Fibroblast of upper back skin (primary cell): ENCODE data around the gene ADRA2A.

Experiments
- DNase-seq: peaks from one replicate; pipeline ENCODE4 v3.0.0-alpha.2; 2013

The ADRA2A gene

DNA sequence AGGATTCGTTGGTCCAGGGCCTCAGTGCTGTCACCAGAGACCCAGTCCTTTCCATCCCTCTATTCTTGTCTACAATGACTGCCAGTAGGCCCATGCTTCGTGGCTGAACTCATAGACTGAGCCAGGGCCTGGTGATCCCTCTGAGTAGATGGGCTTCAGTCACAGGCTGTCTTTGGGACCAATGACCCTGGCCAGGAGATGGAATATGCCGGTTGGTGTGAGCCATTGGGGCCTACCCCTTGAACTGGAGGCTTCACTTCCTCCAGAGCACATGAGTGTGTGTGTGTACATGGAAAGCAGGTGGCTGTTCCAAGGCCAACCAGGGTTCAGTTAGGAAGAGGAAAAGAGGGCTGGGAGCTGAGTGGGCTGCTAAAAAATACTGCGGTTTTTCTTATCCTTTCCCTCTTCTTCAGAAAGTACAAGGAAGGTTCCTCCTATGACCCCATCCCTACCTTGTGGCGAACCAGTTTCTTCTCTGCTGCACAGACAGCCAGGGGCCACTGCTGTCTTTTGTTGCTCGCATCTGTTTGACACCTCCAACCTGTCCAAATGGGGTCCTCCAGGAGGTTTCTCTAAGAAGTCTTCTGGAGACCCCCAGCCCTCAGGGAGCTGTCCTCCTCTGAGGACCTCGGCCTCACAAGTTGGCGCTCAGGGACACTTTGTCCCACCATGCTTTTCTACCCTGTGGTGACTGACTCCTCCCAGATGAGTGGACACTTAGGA, 36.6 kb downstream of the ADRA2A start:
- no peak for DNase-seq

DNA sequence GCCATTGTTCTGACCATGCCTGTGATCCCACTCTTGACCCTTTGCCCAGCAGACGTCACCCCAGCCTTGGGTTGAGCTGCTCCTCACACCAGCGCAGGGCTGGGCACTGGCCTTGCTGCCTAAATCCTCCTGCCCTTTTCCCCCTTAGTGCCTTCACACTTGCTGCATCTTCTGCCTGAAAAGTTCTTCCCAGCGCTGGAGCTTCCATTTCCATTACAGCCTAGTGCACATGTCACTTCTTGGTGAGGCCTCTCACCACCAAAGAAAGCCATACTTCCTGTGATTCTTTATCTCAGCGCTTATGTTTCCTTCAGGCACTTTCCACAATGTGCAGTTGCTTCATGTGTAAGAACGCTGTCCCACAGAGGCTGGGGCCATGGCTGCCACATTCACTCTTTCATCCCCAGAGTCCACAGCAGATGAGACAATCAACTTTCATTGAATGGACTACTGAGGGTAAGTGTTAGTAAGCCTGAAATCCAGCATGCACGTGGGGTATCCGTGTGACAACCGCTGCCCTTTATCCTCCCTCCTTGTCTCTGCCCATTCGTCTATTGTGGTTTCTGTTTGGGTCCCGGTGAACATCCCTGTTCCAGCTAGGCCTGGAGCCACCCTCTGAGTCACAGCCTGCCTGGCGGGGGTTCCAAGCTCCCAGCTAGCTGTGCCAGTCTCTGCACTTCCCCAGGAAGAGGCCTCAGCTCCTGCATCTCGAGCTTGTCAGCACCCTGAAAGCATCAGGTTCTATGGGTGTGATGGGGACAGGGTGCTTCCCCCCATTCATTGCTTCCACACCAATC, 37.3 kb downstream of the ADRA2A start:
- DNase-seq = no peak

DNA sequence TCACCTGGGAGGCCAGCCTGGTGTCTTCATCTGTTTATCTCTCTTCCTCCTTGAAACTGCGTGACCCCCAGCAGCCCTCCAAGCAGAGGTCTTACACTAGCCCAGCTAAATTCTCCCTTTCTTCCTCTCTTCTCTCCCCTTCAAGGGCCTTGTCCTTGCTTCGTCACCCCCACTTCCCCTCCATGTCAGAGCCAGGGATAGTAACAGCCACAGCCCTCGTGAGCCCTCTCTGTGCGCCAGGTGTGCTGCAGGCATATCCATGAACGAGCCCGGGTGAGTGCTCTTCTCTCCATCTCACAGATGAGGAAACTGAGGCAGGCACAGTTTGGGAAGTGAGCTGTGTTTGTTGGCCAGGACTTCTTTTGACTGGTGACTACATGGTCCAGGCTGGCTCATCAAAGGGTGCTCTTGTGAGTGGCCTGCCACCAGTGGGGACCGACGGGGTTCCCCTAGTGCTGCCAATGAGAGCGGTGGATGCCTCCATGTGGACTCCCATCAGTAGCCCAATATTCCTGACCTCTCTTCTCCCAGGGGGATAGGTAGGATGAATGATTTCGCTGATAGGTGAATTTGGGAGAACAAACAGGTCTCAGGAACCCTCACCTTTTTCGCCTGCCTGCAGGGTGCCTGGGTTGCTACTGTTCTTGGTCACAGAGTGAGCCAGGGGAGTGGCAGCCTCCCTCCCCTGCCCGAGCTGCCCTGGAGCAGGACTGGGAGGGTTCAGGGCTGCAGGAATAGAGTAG, 38.1 kb downstream of the ADRA2A start:
- no peak for DNase-seq

DNA sequence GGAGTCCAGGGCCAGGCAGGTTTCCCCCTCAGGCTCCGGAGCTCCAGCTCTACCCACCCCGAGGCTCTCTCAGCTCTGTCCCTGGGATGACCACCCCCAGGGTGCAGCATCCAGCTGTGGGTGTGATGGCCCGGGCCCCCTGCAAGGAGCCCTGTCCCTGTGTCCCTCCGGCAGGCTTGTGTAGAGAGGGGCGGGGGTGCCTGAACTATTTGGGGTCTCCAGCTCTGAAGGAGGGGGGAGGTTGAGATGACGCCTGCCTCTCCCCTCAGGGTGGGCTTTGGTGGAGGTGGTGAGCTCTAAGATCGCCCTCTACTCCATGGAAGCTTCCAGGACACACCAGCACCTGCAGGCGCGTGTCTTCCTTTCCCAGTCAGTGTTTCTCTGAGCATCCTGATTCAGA, 39.4 kb downstream of the ADRA2A start:
- no peak for DNase-seq

DNA sequence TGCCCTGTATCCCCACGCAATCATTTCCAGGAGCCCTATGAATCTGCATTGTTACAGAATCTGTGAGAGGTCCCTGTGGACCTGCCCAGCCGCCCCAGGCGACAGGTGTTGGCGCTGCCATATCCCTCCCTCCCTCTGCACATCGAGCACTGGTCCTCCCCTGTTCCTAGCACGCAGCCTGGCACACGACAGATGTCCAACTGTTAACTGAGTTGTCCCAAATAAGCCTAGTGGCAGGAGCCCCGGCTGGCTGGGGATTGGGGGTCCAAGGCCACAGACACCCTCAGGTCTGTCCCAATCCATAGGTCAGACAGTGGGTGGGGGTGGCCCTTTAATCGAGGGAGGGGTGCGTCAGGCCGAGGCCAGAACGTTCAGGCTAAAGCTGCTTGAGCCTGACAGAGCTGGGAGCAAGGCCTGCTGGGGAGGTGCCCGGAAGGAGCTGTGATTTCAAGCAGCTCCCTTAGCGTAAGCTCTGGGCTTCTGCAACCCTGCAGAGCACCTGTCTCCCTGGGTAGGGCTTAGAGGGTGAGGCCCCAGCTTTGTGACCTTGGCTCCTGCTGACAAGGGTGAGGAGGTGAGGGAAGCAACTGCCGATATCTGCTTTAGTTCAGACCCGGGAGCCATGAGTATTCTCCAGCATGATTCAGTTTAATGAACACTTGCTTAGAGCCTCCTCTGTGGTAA, 40.1 kb downstream of the ADRA2A start:
- DNase-seq = no peak

DNA sequence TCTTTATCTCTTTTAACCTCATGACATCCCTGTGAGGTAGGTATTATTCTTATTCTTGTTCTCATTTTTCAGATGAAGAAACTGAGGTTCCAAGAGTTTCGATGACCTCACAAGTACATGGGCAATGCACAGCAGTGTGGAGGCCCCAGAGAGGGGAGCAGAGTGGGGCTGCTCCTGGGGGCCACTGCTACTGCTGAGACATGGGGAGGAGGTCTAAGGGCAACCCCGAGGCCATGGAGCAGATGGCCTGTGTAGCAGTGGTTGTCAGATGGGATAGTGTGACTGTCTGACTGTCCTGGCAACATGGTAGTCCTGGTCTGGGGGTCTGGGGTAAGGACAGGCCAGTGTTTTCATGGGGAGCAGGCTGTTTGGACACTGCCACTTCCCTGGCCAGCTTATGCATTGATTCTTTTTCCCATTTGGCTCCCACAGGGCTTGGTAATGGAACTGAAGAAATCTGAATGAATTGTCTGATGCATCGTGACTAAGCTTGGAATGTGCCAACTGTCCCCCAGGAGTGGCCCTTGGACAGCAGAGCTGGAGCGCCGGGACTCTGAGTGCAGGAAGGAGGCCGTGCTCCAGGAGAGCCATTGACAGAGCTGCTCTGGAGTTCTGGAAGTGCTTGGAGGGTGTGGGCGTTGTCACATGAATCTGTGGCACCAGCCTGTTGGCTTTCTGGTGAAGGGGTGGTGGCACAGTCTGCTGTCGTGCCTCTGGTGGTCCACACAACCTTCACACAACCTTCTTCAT, 40.9 kb downstream of the ADRA2A start:
- DNase-seq = no peak

DNA sequence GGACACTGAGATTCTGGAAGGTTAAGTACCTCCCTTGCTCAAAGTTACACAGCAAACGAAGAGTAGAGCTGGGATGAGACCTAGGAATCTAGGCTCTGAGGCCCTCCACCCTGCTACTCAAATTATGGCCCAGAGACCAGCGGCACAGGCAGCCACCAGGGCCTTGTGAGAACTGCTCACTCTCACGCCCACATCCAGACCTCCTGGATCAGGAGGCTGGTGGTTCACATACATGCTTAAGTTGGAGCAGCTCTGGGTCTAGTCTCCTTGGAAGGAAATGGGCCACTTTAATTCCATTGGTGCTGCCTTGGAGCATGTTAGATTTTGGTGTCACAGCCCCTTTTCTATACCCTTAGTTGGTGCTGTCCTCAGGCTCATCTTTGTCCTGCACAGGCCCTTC, 41.9 kb downstream of the ADRA2A start:
- no peak for DNase-seq

DNA sequence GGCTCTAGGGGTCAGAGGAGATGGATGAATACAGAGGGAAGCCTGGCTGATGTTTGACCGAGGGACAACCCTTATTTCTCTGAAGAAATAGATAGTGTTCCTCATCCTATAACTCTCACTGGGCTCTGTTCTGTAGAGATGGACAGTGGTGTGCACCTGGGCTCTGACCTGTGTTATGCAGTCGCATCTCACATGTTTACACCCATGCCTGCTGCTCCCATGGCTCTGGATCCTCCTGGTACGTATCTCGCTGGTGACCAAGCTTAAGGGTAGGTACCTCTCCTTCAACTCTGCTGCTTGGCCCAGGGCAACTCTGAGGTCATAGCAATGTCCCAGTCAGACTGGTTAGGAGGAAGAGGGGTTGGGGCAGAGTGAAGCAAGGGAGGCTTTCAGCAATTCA, 42.8 kb downstream of the ADRA2A start:
- no peak for DNase-seq

DNA sequence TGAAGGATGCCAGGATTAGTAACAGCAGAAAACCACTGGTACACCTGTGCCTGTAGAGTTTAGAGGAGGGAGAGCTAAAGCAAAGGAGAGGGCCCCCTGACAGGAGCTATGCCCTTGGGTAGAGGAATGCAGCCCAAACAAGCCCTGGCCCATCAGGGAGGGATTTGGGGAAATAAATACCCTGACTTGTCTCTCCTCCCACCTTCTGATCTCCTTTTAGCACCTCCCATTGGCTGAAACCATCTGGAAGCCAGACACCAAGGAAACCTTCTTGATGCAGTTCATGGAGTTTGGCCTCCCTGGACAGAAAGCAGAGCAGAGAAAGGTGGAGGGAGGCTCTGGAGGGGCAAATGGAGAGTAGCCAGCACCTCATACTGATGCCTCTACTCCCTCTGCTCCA, 45.3 kb downstream of the ADRA2A start:
- DNase-seq = no peak

DNA sequence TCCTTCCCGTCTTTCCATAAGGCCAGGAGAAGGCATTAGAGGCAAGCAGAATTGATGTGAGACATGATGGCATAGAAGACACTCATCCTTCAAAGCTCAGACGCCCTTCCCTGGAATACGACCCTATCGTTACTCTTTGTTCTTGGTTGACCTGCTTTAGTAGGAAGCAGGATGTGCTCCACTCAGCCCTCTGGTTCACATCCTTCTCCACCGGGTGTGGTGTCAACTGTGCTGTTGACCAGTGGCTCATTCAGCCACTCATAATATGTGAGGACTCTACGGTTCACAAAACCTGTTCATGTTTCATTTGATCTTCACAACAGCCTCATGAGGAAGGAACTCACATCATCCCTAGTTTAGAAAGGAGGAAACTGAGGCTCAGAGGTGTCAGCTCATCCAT, 47.1 kb downstream of the ADRA2A start:
- DNase-seq = no peak

DNA sequence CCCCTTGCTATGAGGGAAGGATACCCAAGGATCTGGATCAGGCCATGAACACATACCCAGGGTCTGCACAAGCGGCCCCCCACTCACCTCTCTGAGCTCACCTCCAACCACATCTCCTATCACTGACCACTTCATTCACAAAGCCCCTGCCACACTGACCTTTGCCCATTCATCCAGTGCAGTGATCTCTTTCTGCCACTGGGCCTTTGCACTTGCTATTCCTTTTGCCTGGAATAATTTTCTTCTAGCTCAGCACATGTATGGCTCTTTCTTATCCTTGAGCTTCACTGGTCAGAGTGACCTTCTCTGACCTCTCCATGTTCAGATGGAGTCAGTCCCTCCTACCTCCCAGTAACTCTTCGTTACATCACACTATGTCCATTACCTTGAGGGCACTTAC, 48.3 kb downstream of the ADRA2A start:
- DNase-seq = no peak

DNA sequence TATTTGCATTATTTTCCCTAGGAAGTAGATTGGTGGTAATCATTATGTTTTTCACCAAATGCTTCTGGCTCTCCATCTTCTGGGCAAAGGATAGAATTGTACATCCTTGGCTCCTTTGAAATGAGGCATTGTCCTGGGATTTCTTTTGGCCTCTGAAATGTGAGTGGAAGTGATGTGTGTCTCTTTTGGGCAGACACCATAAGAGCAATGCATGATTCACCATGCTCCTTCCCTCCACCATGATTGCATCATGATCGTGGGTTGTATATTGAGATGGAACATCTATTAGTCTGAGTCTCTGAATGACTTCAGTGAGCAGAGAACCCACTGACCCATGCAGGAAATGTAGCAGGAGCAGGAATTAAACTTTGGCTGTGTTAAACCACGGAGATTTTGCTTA, 49.2 kb downstream of the ADRA2A start:
- peak; percentile 69 for DNase-seq

DNA sequence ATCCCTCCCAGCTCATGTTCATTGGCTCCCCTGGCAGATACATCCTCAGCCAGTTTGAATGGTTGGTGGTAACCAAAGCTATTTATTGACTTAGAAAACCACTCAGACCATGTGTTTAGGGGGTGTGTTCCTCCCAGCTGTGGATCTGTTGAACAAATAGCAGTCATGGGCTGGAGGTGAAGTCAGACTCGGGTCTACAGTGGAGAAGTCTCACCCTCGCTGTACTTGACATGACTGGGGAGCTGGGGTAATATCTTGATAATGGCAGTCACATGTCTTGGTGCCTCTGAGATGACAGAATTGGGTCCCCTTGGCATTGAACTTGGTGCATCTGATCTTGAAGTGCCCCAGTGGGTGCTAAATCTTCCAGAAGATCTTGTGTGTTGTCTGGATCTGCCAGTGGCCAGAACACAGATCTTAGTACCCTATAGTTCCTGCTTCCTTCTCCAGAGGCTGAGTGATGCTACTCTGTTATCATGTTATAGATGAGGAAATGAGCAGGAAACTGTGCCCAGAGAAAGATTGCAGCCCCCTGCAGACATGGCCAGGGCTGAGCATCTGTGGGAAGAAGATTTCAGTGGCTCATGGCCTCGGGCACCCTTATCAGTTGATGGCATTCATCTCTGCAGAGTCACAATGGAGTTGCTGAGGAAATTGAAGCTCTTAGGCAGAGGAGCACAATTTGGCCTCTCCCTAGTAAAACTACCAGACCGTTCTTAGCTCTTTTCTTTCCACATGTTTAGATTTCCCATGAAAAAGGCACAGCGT, 50.4 kb downstream of the ADRA2A start:
- DNase-seq = no peak

DNA sequence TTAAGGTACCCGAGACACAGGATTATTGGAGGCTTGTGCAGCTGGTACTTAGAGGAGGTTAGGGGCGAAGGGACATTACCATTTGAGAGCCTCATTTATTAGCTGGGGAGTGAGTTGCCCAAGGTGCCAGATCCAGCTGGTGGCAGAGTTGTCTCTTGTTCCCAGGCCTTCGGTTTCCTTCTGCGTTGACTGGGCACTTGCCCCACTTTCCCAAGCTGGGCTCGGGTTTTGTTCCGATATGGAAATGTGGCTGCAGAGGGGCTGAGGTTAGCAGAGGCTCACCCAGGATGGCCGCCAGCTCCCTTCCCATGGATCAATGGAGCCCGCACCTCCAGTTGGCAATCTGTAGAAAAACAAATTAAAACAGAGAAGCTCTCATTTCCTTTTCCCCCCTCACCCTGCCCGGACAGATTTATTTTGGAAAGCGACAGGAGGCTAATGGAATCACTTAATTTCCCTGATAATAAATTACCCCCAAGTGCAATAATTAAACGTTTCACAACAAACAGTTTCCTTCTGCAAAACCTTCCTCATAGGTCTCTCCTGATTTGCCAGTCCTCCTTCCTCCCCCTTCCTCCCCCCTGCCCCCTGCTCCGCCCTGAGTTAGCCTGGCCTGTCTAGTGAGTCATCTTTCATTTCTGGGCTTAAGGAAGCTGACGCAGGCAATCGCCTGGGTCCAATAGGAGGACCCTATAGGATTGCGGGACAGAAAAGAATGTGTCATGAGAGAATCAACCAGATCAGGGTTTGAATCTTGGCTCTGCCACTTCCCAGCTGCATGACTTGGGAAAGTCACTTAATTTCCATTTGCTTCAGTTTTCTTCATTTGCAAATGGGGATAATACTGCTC, 51.7 kb downstream of the ADRA2A start:
- peak; percentile 48 for DNase-seq

DNA sequence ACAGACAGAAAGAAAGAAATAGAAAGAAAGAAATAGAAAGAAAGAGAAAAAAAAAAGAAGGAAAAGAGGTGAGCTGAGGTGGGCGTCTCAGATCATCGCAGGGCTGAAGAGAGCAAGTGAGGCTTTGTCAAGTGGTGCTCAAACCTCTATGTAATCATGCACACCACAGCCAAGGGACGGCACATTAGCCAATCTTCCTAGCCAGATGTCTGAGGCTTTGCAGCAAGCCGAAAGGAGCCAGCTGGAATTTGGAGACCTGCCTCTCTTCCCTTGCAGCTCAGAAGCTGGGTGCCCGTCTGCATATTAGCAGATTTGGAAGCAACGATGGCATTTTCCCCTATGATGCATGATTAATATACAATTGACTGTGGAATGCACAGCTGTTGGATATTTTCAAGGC, 52.5 kb downstream of the ADRA2A start:
- DNase-seq = peak; percentile 4

DNA sequence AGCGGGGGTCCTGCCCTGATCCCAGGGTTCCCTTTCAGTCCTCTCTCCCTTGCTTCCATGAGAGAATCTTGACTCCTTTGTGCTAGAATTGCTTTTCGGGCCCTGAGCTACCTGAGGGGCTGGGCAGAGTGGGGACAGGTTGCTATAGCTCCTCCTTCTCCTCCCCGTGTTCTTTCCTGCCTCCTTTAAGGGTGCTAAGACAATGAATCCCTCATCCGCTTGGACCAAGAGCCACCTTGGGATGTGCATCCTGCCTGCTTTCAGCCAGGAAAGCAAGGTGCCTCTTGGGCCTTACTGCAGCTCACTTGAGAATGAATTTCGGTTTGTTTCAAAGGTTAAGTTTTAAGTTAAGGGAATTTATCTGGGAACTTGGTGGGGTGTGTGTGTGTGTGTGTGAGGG, 53.6 kb downstream of the ADRA2A start:
- no peak for DNase-seq
